HG03354 (cell line): ENCODE measurements around the gene ANKEF1.

Experiments used
- ATAC-seq: cut with Tn5 transposase; IDR thresholded peaks from one replicate; pipeline ENCODE4 v1.9.1; 2021; ENCODE audit warnings: mild to moderate bottlenecking; ENCODE audit not compliant: unreplicated experiment, poor library complexity, severe bottlenecking

Gene ANKEF1

GRCh38 chr20:10034717-10035571 is at the start of gene ANKEF1:
Gene ANKEF1, plus strand, starts transcription at chr20:10034987. Its CDS starts 3,315 bp downstream, at chr20:10038302.
- ATAC-seq, result peak; percentile 97

- ATAC-seq, result no peak
Observed at GRCh38 chr20:9985281-9985680, 49.5 kb upstream of the ANKEF1 start.

GRCh38 chr20:9985773-9986172 is 49.0 kb upstream of the ANKEF1 start:
- ATAC-seq, result no peak

GRCh38 chr20:9989066-9989724 is 45.6 kb upstream of the ANKEF1 start:
- no peak for ATAC-seq

GRCh38 chr20:9993137-9993536 is 41.6 kb upstream of the ANKEF1 start:
- ATAC-seq, result no peak

GRCh38 chr20:9994676-9995075 is 40.1 kb upstream of the ANKEF1 start:
- no peak for ATAC-seq

- no peak for ATAC-seq
Observed at GRCh38 chr20:9995510-9996272, 39.1 kb upstream of the ANKEF1 start.

GRCh38 chr20:9996944-9997343 is 37.8 kb upstream of the ANKEF1 start:
- no peak for ATAC-seq

GRCh38 chr20:9999645-10000044 is 35.1 kb upstream of the ANKEF1 start:
- peak; percentile 72 for ATAC-seq

GRCh38 chr20:10002866-10003265 is 31.9 kb upstream of the ANKEF1 start:
- no peak for ATAC-seq

GRCh38 chr20:10004900-10005299 is 29.9 kb upstream of the ANKEF1 start:
- ATAC-seq, result no peak

- no peak for ATAC-seq
Observed at GRCh38 chr20:10005885-10006284, 28.9 kb upstream of the ANKEF1 start.

- ATAC-seq, result no peak
Observed at GRCh38 chr20:10006447-10007090, 28.2 kb upstream of the ANKEF1 start.

GRCh38 chr20:10007158-10007557 is 27.6 kb upstream of the ANKEF1 start:
- no peak for ATAC-seq

GRCh38 chr20:10007747-10008146 is 27.0 kb upstream of the ANKEF1 start:
- no peak for ATAC-seq

- no peak for ATAC-seq
Observed at GRCh38 chr20:10012464-10012863, 22.3 kb upstream of the ANKEF1 start.

GRCh38 chr20:10014431-10014830 is 20.4 kb upstream of the ANKEF1 start:
- no peak for ATAC-seq

- no peak for ATAC-seq
Observed at GRCh38 chr20:10020937-10021336, 13.8 kb upstream of the ANKEF1 start.

GRCh38 chr20:10022625-10023024 is 12.2 kb upstream of the ANKEF1 start:
- no peak for ATAC-seq

- no peak for ATAC-seq
Observed at GRCh38 chr20:10023911-10024310, 10.9 kb upstream of the ANKEF1 start.
